ENCODE results near the gene TRIB2.

TRIB2 gene

DNA sequence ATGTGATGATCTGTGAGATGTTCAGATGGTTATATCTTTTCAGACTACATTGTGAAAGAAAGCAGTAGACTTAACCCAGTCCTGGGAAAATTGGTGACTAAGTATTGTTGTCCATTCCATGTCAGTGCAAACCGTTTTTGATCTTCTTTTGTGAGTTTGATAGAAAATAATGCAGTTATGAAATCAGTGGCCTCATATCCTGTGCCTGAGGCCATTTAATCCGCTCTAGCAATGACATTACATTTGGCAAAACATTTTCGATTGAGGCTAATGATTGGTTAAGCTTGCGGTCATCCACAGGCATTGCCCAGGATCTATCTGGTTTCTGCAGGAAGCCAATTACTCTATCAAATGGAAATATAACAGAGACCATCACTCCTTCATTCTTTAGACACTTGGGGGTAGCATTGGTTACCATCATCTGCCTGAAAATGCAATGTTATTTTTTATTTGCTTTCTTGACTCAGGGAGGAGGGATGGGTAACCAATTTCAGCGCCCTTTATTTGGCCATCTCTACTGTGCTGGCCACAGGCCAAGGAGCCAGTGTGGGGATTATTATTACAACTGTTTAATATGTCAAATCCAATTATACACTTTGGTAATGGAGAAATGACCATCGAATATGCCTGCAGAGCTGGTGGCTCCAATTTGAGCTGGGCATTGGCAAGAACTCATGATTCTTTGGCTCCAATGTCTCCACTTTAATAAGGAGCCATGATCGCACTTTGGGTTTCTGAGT, 33.6 kb downstream of the TRIB2 start:
- no peak for DNase-seq (ENCODE audit: low read depth)

DNA sequence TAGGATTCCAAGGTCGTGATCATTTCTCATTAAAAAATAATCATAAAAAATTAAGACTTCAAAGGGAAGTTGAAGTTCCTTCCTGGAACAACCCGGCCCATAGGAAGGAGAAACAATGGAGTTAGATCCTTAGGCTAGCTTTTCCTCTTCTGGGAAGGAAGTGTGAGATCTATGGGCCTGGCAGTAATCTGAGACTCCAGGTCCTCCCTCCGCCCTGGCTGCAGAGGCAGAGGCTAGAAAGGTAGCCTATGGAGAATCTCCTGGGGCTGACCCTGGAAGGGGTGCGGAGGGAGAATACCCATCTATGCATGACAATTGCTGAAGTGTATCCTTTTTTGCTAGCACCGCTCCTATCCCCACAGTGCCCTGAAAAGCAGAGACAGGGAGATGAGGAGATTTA, 37.9 kb downstream of the TRIB2 start:
- no peak for DNase-seq (ENCODE audit: low read depth)

GRCh38 chr2:12755384-12755783, 38.6 kb downstream of the TRIB2 start:
- no peak for DNase-seq (ENCODE audit: low read depth)

- peak; percentile 84 for DNase-seq (ENCODE audit: low read depth)
Measured at GRCh38 chr2:12759248-12759647, 42.5 kb downstream of the TRIB2 start.

GRCh38 chr2:12761104-12761503, 44.4 kb downstream of the TRIB2 start:
- DNase-seq (ENCODE audit: low read depth): no peak

- no peak for DNase-seq (ENCODE audit: low read depth)
Measured at GRCh38 chr2:12762337-12762736, 45.6 kb downstream of the TRIB2 start.

DNA sequence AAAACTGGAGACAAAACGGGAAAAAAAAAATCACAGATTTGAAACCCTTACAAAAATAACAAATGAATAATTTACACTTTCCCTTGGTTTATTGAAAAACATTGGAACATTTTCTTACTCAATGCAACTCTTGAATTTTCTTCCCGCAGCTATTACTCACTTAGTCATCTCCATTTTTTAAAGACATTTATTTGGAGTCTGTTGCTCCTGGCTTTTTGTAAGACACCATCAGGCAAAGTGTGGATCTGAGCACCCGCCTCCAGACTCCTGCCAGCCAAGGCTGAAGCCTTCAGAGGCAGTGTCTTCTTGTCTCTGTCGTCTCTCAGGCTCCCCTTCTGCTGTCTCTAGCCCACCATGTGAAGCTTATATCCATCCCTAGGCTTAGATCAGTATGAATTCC, 46.2 kb downstream of the TRIB2 start:
- no peak for DNase-seq (ENCODE audit: low read depth)

- DNase-seq (ENCODE audit: low read depth): no peak
Measured at GRCh38 chr2:12763486-12763885, 46.8 kb downstream of the TRIB2 start.

DNA sequence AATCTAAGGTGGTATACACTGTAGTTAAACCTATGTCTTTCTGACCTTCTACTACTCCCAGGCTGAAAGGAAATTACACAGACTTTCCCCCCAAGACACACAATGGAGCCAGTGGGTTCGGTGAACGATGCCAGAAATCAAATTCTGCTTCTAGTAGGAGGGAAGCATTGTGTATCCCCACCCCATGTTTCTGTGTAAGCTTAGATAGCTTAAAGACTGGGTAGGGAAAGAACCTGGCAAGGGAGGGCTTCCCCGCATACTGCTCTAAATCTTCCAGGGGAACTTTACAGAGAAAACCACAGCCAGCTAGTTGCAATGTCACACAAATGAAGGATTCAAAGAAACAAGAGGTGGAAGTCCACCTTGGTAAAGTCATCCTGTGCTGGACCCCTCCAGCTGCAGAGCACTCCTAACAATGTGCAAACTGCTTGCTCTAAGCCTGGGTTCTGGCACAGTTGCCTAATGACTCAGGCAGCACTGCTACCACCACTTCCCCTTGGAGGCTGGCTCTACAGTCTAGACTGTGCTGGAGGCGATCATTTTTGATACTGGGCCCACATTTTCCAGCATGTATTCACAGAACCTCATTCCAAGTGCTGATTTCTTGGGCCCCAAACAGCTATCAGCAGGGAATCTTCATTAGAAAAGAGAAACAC, 47.5 kb downstream of the TRIB2 start:
- peak; percentile 86 for DNase-seq (ENCODE audit: low read depth)

GRCh38 chr2:12764849-12765605, 48.3 kb downstream of the TRIB2 start:
- DNase-seq (ENCODE audit: low read depth): peak; percentile 54

GRCh38 chr2:12766421-12766879, 49.7 kb downstream of the TRIB2 start:
- peak; percentile 45 for DNase-seq (ENCODE audit: low read depth)

DNA sequence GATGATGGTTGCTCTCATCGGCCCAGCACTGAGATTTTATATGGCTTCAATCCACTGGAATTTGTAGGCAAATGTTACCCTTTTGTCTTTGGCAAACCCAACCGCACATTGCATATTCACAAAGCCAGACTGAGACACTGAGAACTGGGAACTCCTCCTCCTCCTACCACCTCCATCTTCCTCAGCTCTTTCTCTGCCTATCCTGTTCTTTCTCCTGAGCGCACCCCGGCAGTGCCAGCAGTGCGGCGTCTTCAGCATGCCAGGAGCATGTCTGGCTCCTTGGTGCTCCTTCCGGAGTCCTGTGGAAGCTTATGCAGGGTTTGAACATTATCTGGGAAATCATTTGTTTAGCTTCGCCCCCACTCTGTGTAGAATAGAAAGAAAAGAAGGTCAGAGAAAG, 50.8 kb downstream of the TRIB2 start:
- no peak for DNase-seq (ENCODE audit: low read depth)

DNA sequence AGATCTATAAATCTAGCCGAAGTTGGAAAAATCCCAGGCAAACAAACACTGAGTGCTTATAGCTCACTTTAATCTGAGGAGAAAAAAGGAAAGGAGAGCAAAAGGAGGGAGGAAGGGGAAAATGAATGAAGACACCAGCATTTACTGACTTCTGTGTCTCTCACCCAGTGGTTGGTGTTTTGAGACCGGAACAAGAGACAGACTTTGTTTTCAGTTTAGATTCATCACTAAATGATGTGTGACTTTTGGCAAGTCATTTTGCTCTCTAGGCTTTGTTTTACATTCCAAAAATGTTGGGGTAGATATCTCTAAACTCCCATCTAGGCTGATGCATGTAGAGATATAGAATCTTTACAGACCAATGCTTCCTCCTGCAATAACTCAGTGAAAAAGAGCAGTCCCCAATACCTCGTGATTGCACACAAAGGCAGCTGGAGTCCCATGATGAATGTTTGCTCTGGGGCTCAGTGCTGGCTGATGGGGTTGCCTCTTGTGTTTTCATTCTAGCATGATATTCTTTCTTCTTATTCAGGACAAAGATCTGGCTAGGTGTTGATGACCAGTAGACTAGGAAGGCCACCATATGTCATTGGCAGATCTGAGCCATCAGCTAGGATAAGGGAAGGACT, 51.4 kb downstream of the TRIB2 start:
- DNase-seq (ENCODE audit: low read depth): no peak

DNA sequence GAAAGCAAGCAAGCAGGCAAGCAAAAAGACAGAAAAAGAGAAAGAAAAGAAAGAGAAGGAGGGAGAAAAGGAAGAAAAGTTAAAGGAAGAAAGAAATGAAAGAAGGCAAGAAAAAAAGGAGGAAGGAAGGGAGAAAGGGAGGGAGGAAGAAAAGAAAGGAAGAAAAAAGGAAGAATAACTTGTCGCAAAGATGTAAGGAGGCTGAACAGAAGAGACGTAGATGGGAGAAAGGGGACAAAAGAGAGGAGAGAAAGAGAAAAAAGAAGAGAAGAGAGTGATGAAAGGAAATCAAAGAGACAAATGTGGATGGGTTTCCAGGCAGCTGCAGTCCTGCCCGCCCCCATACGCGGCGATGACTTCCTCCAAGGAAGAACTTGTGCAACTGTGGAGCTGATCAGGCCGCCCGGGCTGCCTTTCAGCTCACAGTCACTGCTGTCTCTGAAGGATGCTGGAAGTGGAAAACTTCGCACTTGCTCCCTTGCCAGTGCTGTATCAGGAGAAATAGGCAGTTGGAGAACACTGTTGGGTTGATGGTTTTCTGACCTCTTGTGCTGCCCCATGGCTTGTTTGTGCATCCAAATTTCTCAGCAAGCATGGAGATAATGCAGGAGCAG, 52.9 kb downstream of the TRIB2 start:
- DNase-seq (ENCODE audit: low read depth): no peak

- no peak for DNase-seq (ENCODE audit: low read depth)
Measured at GRCh38 chr2:12770300-12770968, 53.7 kb downstream of the TRIB2 start.

DNA sequence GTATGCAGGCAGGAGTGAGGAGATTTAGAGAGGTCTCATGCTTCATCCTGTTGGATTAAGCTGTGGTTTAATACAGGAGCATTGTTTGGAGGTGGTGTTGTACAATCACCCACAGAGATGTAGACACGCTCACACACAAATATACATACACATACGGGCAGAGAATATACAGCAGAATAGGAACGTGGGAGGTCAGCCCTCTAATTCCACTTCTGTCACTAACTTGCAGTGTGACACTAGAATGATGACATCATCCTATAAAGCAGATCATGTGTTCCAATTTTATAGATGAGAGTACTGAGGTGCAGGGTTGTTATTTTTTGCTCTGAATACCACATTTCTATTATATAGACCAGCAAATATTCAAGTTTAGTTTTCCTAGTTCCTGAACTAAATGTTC, 54.4 kb downstream of the TRIB2 start:
- DNase-seq (ENCODE audit: low read depth): no peak

GRCh38 chr2:12773586-12774394, 57.1 kb downstream of the TRIB2 start:
- no peak for DNase-seq (ENCODE audit: low read depth)

GRCh38 chr2:12774395-12774727, 57.6 kb downstream of the TRIB2 start:
- no peak for DNase-seq (ENCODE audit: low read depth)

GRCh38 chr2:12776521-12776961, 59.8 kb downstream of the TRIB2 start:
- DNase-seq (ENCODE audit: low read depth): no peak

DNA sequence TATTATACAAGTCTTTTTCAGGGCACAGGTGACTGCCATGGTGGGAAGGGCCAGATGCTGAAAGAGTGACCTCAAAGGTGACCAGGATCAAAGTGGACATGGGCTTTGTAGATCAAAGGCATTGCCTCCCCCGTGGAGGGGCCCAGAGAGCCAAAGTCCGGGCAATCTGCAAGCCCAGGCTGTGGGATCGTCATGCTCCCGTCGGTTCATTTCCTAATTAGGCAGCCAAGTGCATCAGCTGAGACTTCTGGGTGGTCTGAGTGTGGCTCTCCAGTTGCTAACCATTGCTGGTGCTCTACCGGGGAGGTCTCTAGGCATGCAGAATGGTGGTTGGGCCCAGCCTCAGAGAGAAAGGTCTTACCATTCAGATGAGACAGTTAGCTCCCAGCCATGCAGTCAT, 61.6 kb downstream of the TRIB2 start:
- DNase-seq (ENCODE audit: low read depth): no peak
